SHP77 treated with DMSO at 0.1 percent for 48 hours (cell line): ENCODE data around the gene MYH16.
"Not testable (repeated sequence)": the region's sequence is repeated elsewhere in the genome, so short reads cannot be mapped to it uniquely, and the experiment has no call there.

ENCODE experiments used
- DNase-seq: peaks from one replicate; lab custom pipeline; 2025; lab: John Stamatoyannopoulos, UW

The MYH16 gene

GRCh38 chr7:99258501-99258900 lies 14.1 kb upstream of the MYH16 start:
- no peak for DNase-seq

DNA sequence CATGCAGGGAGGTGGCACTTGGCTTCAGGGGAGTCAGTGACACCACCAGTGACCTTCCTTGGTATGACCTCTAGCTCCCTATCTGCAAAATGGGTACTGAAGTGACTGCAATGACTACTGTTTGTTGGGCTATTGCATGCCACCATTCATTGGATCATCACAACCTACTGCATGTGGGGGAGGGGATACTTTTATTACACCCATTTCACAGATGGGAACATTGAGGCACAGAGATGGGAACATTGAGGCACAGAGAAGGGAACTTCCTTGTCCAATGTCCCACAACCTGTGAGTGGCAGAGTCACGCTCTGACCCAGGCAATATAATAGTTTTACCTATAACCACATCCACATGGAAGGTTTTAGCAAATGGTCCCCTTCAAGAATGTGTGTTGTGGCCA lies 12.2 kb upstream of the MYH16 start:
- DNase-seq = no peak

DNA sequence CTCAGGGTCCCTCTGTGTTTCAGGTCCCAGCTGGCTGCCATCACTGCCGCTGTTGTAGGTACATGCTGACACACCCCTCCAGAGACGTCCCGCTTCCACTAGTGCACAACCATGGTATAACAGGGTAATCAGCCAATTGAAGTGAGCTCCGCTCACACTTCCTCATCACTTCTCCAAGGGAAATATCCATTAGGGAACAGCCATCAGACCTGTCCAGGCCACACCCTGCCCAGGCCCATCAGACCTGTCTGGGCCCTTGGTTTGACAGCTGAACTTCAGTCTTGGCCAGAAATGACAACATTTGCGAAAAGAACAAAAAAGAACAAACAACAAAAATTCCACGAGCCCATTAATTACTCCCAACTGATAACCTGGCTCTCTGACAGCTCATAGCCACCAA lies 11.0 kb upstream of the MYH16 start:
- DNase-seq = no peak

- DNase-seq = no peak
Observed at GRCh38 chr7:99265848-99266480, 6.7 kb upstream of the MYH16 start.

DNA sequence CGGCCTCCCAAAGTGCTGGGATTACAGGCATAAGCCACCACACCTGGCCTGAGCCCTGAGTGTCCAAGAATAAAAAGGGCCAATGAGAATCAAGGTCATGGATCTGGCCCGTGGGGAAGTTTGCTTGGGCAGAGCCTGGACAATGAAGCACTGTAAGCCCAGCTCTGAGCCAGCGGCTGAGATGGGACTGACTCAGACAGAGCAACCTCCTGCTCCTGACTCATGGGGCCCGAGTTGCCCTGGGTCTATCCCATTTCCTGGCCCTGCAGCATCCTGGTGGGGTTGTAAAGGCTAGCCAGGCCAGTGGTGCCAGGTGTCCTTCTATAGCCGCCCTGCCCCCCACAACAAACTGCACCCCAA lies 5.2 kb upstream of the MYH16 start:
- DNase-seq = no peak

- no peak for DNase-seq
Observed at GRCh38 chr7:99267841-99268576, 4.6 kb upstream of the MYH16 start.

GRCh38 chr7:99268577-99268908 lies 4.1 kb upstream of the MYH16 start:
- DNase-seq = no peak

DNA sequence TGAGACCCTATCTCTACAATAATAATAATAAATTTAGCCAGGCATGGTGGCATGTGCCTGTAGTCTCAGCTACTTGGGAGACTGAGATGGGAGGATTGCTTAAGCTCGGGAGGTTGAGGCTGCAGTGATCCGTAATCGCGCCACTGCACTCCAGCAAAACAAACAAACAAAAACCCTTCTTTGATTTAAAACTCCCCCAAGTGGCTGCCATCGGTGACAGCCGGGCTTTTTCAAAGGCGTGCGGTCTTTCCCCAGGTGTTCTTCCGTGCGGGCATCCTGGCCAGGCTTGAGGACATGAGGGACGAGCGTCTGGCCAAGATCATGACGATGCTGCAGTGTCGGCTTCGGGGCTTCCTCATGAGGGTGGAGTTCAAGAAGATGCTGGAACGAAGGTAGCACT lies 1.9 kb upstream of the MYH16 start:
- no peak for DNase-seq

DNA sequence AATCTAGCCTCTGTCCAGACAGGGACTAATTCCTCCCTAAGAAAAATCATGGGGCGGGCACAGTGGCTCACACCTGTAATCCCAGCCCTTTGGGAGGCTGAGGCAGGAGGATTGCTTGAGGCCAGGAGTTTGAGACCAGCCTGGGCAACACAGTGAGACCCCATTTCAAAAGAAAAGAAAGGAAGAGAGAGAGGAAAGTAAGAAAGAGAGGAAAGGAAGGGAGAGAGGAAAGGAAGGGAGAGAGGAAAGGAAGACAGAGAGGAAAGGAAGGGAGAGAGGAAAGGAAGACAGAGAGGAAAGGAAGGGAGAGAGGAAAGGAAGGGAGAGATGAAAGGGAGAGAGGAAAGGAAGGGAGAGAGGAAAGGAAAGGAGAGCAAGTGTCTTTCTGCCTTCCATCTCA lies 922 bp downstream of the MYH16 start:
- DNase-seq = not testable (repeated sequence)

- not testable (repeated sequence) for DNase-seq
Observed at GRCh38 chr7:99274908-99275307, 2.3 kb downstream of the MYH16 start.

GRCh38 chr7:99275496-99275895 lies 2.9 kb downstream of the MYH16 start:
- DNase-seq = no peak

- DNase-seq = no peak
Observed at GRCh38 chr7:99278180-99278579, 5.5 kb downstream of the MYH16 start.

- DNase-seq = not testable (repeated sequence)
Observed at GRCh38 chr7:99284165-99284564, 11.5 kb downstream of the MYH16 start.

DNA sequence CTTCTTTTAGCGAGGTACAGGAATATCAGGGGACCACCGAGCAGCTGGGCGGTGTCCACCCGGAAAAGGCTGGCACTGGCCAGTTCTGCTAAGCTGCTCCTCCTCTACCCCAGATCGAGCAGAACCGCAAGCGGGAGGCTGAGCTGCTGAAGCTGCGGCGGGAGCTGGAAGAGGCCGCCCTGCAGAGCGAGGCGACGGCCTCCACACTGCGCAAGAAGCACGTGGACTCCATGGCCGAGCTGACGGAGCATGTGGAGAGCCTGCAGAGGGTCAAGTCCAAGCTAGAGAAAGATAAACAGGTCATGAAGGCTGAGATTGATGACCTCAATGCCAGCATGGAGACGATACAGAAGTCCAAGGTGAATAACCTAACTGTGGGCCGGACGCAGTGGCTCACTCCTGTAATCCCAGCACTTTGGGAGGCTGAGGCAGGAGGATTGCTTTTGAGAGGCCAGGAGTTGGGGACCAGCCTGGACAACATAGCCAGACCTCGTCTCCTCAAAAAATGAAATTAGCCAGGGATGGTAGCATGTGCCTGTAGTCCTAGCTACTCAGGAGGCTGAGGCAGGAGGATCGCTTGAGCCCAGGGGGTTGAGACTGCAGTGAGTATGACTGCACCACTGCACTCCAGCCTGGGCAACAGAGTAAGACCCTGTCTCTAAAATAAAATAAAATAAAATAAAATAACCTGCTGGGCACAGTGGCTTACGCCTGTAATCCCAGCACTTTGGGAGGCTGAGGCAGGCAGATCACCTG lies 15.3 kb downstream of the MYH16 start:
- no peak for DNase-seq

DNA sequence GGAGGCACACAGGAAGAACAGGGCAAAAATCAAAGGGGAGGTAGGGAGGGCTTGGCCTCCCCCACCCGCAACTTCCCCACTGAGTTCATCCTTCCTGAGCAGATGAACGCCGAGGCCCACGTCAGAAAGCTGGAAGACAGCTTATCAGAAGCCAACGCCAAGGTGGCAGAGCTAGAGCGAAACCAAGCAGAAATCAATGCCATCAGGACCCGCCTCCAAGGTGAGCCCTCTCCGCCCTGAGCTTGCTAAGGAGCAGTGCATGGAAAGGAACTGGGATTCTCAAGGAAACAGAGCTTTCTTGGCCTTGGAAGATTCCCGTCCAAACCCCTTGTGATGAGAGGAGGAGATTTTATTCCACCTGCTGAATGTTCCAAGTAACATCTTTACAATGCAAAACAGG lies 16.5 kb downstream of the MYH16 start:
- DNase-seq = no peak

DNA sequence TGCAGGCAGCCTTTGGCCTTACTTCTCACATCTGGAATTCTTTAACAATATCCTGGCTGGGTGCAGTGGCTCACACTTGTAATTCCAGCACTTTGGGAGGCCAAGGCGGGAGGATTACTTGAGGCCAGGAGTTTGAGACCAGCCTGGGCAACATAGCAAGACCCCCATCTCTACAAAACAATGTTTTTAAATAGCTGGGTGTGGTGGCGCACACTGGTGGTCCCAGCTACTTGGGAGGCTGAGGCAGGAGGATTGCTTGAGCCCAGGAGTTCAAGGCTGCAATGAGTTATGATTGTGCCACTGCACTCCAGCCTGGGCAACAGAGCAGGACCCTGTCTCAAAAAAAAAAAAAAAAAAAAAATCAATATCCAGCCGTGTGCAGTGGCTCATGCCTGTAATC lies 17.5 kb downstream of the MYH16 start:
- not testable (repeated sequence) for DNase-seq

DNA sequence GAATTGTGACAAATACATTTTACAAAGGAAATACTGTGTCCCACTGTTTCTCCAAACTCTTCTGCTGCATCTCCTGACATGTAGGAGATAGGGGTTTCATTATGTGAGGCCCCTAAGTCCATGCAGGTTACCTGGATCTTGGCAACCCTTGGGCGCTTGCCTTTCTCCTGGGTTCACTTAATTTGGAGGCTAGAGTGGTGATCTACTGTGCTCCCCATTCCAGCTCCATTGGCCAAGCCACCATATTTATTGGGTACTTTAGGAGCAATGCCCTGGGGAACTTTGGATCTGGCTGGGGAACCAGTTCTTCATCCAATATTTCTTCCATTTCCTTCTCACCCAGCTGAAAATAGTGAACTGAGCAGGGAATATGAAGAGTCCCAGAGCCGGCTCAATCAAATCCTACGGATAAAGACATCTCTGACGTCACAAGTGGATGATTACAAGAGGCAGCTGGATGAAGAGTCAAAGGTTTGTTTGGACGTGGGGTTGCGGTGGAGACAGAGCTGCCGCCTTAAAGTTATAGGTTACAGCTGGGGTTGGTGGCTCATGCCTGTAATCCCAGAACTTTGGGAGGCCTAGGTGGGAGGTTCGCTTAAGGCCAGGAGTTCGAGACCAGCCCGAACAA lies 18.5 kb downstream of the MYH16 start:
- no peak for DNase-seq

DNA sequence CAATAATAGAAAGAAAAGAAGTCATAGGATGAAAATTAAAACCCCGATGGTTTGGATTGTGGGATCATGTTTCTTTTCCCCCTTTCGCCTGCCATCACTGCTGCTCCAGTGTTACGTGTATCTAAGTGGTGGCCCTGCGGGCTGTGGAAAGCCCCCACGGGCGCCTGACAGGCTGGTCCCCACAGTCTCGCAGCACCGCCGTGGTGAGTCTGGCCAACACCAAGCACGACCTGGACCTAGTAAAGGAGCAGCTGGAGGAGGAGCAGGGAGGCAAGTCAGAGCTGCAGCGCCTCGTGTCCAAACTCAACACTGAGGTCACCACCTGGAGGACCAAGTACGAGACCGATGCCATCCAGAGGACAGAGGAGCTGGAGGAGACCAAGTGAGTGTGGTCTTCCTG lies 19.5 kb downstream of the MYH16 start:
- DNase-seq = no peak

DNA sequence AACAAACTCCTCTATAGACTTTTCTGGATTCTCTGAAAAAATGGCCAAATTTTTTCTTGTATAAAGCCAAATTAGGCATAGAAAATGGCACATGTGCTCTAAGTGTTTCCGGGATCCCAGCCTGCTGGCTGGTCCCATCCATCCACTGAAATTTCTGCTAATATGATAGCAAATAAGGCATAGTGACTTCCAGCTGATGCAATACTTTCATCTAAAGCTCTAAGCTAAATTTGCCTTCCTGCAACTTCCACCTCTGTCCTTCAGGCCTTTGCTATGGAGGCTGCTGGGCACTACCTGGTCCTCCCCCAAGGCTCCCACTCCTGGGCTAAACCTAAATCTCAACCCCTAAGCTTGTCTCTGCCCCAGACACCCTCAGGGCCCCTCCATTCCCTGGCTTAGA lies 20.5 kb downstream of the MYH16 start:
- DNase-seq = no peak

GRCh38 chr7:99293650-99294049 lies 21.0 kb downstream of the MYH16 start:
- no peak for DNase-seq

DNA sequence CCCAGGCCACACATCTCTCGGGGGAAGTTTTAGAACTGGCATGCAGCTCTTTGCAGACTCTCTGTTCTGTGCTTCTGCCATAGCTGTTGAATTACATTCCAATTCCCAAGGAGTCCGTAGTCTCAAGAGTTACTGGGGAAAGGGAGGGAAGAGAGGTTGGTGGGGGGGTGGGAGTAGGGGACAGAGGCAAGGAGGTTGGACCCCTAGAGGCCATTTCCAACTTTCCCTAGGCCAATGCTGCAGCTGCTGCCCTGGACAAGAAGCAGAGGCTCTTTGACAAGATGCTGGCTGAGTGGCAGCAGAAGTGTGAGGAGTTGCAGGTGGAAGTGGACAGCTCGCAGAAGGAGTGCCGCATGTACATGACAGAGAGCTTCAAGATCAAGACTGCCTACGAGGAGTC lies 23.8 kb downstream of the MYH16 start:
- no peak for DNase-seq

GRCh38 chr7:99301496-99301895 lies 28.9 kb downstream of the MYH16 start:
- DNase-seq = no peak
